ENCODE measurements around the gene ANKRD26.
A peak's percentile ranks its signal among the peaks of the same experiment; 100 is the strongest.

Gene ANKRD26

DNA sequence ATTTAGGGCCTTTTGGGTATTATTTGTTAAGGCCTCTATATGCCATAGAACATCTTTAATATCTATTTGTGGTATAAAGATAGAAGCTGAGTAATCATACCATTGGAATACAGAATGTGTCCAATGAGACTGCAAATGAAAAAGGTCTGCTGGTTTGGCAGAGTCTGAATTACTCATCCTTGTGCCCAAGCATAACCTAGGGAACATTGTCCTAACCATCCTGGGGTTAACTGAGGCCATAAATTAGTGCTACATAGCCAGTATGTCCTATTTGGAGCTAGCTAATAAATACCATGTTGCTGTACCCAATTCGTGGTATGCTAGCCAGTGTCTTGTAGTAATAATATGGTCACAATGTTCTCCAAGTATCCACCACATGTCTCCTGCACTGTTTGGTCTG is 117.1 kb downstream of the ANKRD26 start:
- no peak for DNase-seq (ENCODE audit: low spot score)
- no peak for TF ChIP-seq CTCF (IDR thresholded peaks at IDR 0.05; ENCODE audit: extremely low read depth, insufficient read depth, missing control alignments)
- in situ Hi-C loops (cut with MboI; ENCODE audit: low pct_unique_long_range_greater_than_20kb, low sequenced_read_pairs, unreplicated experiment), result no loop called here

- in situ Hi-C loops (cut with MboI; ENCODE audit: low pct_unique_long_range_greater_than_20kb, low sequenced_read_pairs, unreplicated experiment), result no loop called here
- no peak for TF ChIP-seq CTCF (IDR thresholded peaks at IDR 0.05; ENCODE audit: extremely low read depth, insufficient read depth, missing control alignments)
- DNase-seq (ENCODE audit: low spot score), result no peak
Measured at GRCh38 chr10:26982058-26982457, 118.2 kb downstream of the ANKRD26 start.

- in situ Hi-C loops (cut with MboI; ENCODE audit: low pct_unique_long_range_greater_than_20kb, low sequenced_read_pairs, unreplicated experiment), result no loop called here
- no peak for TF ChIP-seq CTCF (IDR thresholded peaks at IDR 0.05; ENCODE audit: extremely low read depth, insufficient read depth, missing control alignments)
- DNase-seq (ENCODE audit: low spot score), result no peak
Measured at GRCh38 chr10:26981232-26981824, 119.0 kb downstream of the ANKRD26 start.

DNA sequence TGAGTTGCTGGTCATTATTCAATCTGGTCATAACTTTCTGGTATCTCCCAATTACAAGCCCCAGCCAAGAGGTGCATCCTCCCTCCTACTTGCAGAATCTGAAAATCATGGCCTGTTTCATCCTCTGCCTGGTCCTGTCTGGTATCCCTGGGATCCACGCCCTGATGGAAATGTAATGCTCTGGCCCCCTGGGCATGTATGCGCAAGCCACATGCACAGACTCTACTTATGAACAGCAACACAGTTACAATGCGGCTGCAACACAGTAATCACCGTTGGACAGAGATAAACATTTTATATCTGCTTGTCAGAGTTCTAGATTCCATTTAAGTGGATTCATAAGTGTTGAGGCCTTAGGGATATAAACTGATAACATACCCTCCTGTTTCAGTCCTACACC is 121.8 kb downstream of the ANKRD26 start:
- no peak for TF ChIP-seq CTCF (IDR thresholded peaks at IDR 0.05; ENCODE audit: extremely low read depth, insufficient read depth, missing control alignments)
- in situ Hi-C loops (cut with MboI; ENCODE audit: low pct_unique_long_range_greater_than_20kb, low sequenced_read_pairs, unreplicated experiment), result no loop called here
- no peak for DNase-seq (ENCODE audit: low spot score)

- no peak for TF ChIP-seq CTCF (IDR thresholded peaks at IDR 0.05; ENCODE audit: extremely low read depth, insufficient read depth, missing control alignments)
- in situ Hi-C loops (cut with MboI; ENCODE audit: low pct_unique_long_range_greater_than_20kb, low sequenced_read_pairs, unreplicated experiment), result no loop called here
- DNase-seq (ENCODE audit: low spot score), result no peak
Measured at GRCh38 chr10:26977635-26978034, 122.7 kb downstream of the ANKRD26 start.

DNA sequence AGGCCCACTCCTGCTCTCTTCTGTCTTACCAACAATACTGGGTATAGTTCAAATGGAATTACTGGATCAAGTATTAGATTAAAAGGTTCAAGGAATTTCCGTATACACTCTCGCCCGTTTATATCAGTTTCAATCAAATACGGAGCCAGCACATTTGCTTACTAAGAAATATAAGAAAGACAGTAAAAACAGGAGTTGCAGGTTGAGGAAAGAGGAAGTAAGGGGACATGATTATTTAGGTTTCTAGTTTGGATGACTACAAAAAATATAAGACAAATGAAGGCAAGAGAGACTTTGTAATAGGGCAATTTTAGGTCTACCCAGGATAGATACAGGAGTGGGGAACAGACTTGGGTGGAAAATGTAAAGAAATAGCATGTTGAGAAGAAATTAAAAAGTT is 129.6 kb downstream of the ANKRD26 start:
- DNase-seq (ENCODE audit: low spot score), result peak; percentile 37
- TF ChIP-seq CTCF (IDR thresholded peaks at IDR 0.05; ENCODE audit: extremely low read depth, insufficient read depth, missing control alignments), result no peak

More for the DNA sequence above, 129.6 kb downstream of the ANKRD26 start:
- in situ Hi-C loops (cut with MboI; ENCODE audit: low pct_unique_long_range_greater_than_20kb, low sequenced_read_pairs, unreplicated experiment), result no loop called here

Data from GM13977 (cell line).